MM.1S (cell line): ENCODE measurements around the gene C11orf86.

Experiments
- DNase-seq: peaks from one replicate; pipeline ENCODE4 v3.0.0-alpha.2; 2015
- H2AFZ ChIP-seq: fragments of 300-600 bp; sonication (generic); 2 replicates; pipeline ENCODE4 v1.6.0; 2016; ENCODE audit warnings: antibody characterized with exemption, low read length
- H3F3A ChIP-seq: fragments of 300-600 bp; sonication (generic); 2 replicates; pipeline ENCODE4 v1.6.1; 2016; ENCODE audit warnings: mild to moderate bottlenecking, antibody characterized with exemption, low read length, moderate library complexity, mixed read lengths; ENCODE audit not compliant: insufficient read depth
- H3K27ac ChIP-seq: fragments of 300-600 bp; sonication (generic); 2 replicates; pipeline ENCODE4 v1.5.1; 2016; ENCODE audit warnings: mild to moderate bottlenecking, low read length
- H3K27me3 ChIP-seq: fragments of 300-600 bp; sonication (generic); replicated peaks from 2 replicates; pipeline ENCODE4 v1.6.0; 2016; ENCODE audit warnings: low read length; ENCODE audit not compliant: insufficient read depth
- H3K36me3 ChIP-seq: fragments of 300-600 bp; sonication (generic); replicated peaks from 2 replicates; pipeline ENCODE4 v1.6.1; 2016; ENCODE audit warnings: mild to moderate bottlenecking, low read length, mixed read lengths; ENCODE audit not compliant: insufficient read depth
- H3K4me1 ChIP-seq: fragments of 300-600 bp; sonication (generic); 2 replicates; pipeline ENCODE4 v1.6.1; 2016; ENCODE audit warnings: low read length, mixed read lengths
- H3K4me2 ChIP-seq: fragments of 300-600 bp; sonication (generic); 2 replicates; pipeline ENCODE4 v1.6.0; 2016; ENCODE audit warnings: low read depth, low read length
- H3K4me3 ChIP-seq: fragments of 300-600 bp; sonication (generic); 2 replicates; pipeline ENCODE4 v1.5.1; 2016; ENCODE audit warnings: low read length, mixed read lengths
- H3K79me2 ChIP-seq: fragments of 300-600 bp; sonication (generic); 2 replicates; pipeline ENCODE4 v1.6.1; 2016; ENCODE audit warnings: mixed run types, low read length, mixed read lengths
- H3K9ac ChIP-seq: fragments of 300-600 bp; sonication (generic); 2 replicates; pipeline ENCODE4 v1.6.1; 2016; ENCODE audit warnings: low read length, mixed read lengths
- H3K9me2 ChIP-seq: fragments of 300-600 bp; sonication (generic); replicated peaks from 2 replicates; pipeline ENCODE4 v1.6.1; 2016; ENCODE audit warnings: mild to moderate bottlenecking, low read length, mixed read lengths; ENCODE audit not compliant: insufficient read depth
- H3K9me3 ChIP-seq: fragments of 300-600 bp; sonication (generic); replicated peaks from 2 replicates; pipeline ENCODE4 v1.6.1; 2016; ENCODE audit warnings: mild to moderate bottlenecking, low read length, mixed read lengths; ENCODE audit not compliant: insufficient read depth
- H4K20me1 ChIP-seq: fragments of 300-600 bp; sonication (generic); 2 replicates; pipeline ENCODE4 v1.6.1; 2016; ENCODE audit warnings: mild to moderate bottlenecking, low read length, moderate library complexity, mixed read lengths; ENCODE audit not compliant: insufficient read depth
- CTCF ChIP-seq: fragments of 300-600 bp; sonication (generic); IDR thresholded peaks from 2 replicates; pipeline ENCODE4 v1.5.1; 2016; ENCODE audit warnings: antibody characterized with exemption, low read length, mixed read lengths
- EZH2 ChIP-seq: fragments of 300-600 bp; sonication (generic); optimal IDR thresholded peaks from 2 replicates; pipeline ENCODE3; 2017; ENCODE audit warnings: low read depth, mild to moderate bottlenecking, antibody characterized with exemption, low read length, mixed read lengths
- EZH2phosphoT487 ChIP-seq: fragments of 300-600 bp; sonication (generic); IDR thresholded peaks from 2 replicates; pipeline ENCODE4 v1.6.1; 2018; ENCODE audit warnings: antibody characterized with exemption, low read length

The C11orf86 gene

GRCh38 chr11:66969584-66970225 is 5.4 kb upstream of the C11orf86 start:
- TF ChIP-seq CTCF (no peak), EZH2phosphoT487 (no peak), EZH2 (no peak)
- H3K9me2 ChIP-seq: no peaks in the 10 kb centered on the region
- H3K27me3 ChIP-seq: no peaks in the 10 kb centered on the region
- no peaks in the 10 kb centered on the region for H3K9me3 ChIP-seq
- H4K20me1 ChIP-seq: no peaks in the 10 kb centered on the region
- no peak overlapping the region for H3K27ac ChIP-seq
- no peak for DNase-seq
- H3K4me1 ChIP-seq: no peaks in the 10 kb centered on the region
- H3F3A ChIP-seq: no peaks in the 10 kb centered on the region
- H3K79me2 ChIP-seq: no peaks in the 10 kb centered on the region
- H2AFZ ChIP-seq: no peak overlapping the region
- no peak overlapping the region for H3K9ac ChIP-seq
- no peak overlapping the region for H3K4me3 ChIP-seq
- no peak overlapping the region for H3K4me2 ChIP-seq
- H3K36me3 ChIP-seq: no peaks in the 10 kb centered on the region

DNA sequence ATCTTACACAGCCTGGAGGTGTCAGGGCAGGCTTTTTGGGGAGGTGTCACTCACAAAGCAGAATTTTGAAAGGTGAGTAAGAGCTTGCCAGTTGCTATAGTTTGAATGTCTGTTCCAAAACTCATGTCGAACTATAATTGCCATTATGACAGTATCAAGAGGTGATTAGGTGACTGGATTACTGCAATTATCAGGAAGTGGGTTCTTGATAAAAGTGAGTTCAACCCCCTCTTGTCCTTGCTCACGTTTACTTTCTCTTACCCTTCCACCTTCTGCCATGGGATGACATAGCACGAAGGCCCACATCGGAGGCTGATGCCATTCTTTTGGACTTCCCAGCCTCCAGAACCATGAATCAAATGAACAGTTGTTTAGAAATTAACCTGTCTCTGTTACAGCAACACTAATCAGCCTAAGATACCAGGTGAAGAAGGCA is 4.7 kb upstream of the C11orf86 start:
- Histone ChIP-seq H2AFZ (no peak overlapping the region), H3K36me3 (no peaks in the 10 kb centered on the region), H3K9ac (no peak overlapping the region), H3K4me1 (no peaks in the 10 kb centered on the region), H3K27ac (no peak overlapping the region), H4K20me1 (no peaks in the 10 kb centered on the region), H3K4me2 (no peak overlapping the region), H3K4me3 (no peak overlapping the region), H3K9me3 (no peaks in the 10 kb centered on the region), H3F3A (no peaks in the 10 kb centered on the region), H3K9me2 (no peaks in the 10 kb centered on the region), H3K27me3 (0 out of 2 replicates have a peak, but pooled peaks cover 2% of the 10 kb centered on the region), H3K79me2 (no peaks in the 10 kb centered on the region)
- DNase-seq: no peak
- TF ChIP-seq EZH2 (no peak), EZH2phosphoT487 (no peak), CTCF (no peak)

GRCh38 chr11:66970807-66971442 is 4.2 kb upstream of the C11orf86 start:
- no peak for DNase-seq
- no peaks in the 10 kb centered on the region for H3K4me1 ChIP-seq
- no peak for TF ChIP-seq CTCF
- no peak for TF ChIP-seq EZH2phosphoT487
- TF ChIP-seq EZH2: no peak
- H3K9me3 ChIP-seq: no peaks in the 10 kb centered on the region
- no peaks in the 10 kb centered on the region for H4K20me1 ChIP-seq
- no peaks in the 10 kb centered on the region for H3K79me2 ChIP-seq
- no peak overlapping the region for H3K4me2 ChIP-seq
- H3K27me3 ChIP-seq: 0 out of 2 replicates have a peak, but pooled peaks cover 7% of the 10 kb centered on the region
- H3K27ac ChIP-seq: no peak overlapping the region
- no peak overlapping the region for H3K4me3 ChIP-seq
- no peak overlapping the region for H3K9ac ChIP-seq
- no peak overlapping the region for H2AFZ ChIP-seq
- no peaks in the 10 kb centered on the region for H3F3A ChIP-seq
- H3K36me3 ChIP-seq: no peaks in the 10 kb centered on the region
- H3K9me2 ChIP-seq: no peaks in the 10 kb centered on the region
